NCI-H345 treated with DMSO at 0.1 percent for 48 hours (cell line): Measurements from ENCODE around the gene TBC1D13.
"Not testable (repeated sequence)": the region's sequence is repeated elsewhere in the genome, so short reads cannot be mapped to it uniquely, and the experiment has no call there.

Experiments
- DNase-seq: peaks from one replicate; lab custom pipeline; 2025; ENCODE audit not compliant: unreplicated experiment; lab: John Stamatoyannopoulos, UW

Gene TBC1D13

GRCh38 chr9:128786681-128787601 is at the start of gene TBC1D13:
Gene TBC1D13, plus strand, starts transcription at chr9:128787253. Its CDS starts 101 bp downstream, at chr9:128787354.
- peak; percentile 61 for DNase-seq

- DNase-seq: no peak
These were observed 44.7 kb upstream of the TBC1D13 start for GRCh38 chr9:128742401-128742800.

GRCh38 chr9:128743421-128743820 is 43.6 kb upstream of the TBC1D13 start:
- no peak for DNase-seq

- DNase-seq: no peak
These were observed 39.8 kb upstream of the TBC1D13 start for GRCh38 chr9:128747241-128747640.

GRCh38 chr9:128750926-128751595 is 36.0 kb upstream of the TBC1D13 start:
- no peak for DNase-seq

GRCh38 chr9:128753627-128754026 is 33.4 kb upstream of the TBC1D13 start:
- DNase-seq: no peak

GRCh38 chr9:128757602-128758001 is 29.5 kb upstream of the TBC1D13 start:
- no peak for DNase-seq

- DNase-seq: no peak
These were observed 24.2 kb upstream of the TBC1D13 start for GRCh38 chr9:128762671-128763449.

GRCh38 chr9:128764361-128764760 is 22.7 kb upstream of the TBC1D13 start:
- no peak for DNase-seq

- DNase-seq: no peak
These were observed 21.6 kb upstream of the TBC1D13 start for GRCh38 chr9:128765499-128765898.

- no peak for DNase-seq
These were observed 18.4 kb upstream of the TBC1D13 start for GRCh38 chr9:128768606-128769005.

- DNase-seq: no peak
These were observed 16.6 kb upstream of the TBC1D13 start for GRCh38 chr9:128770286-128771030.

GRCh38 chr9:128771094-128771721 is 15.8 kb upstream of the TBC1D13 start:
- DNase-seq: no peak

GRCh38 chr9:128771745-128772519 is 15.1 kb upstream of the TBC1D13 start, which contains the start of gene ZER1:
Gene ZER1, minus strand, starts transcription at chr9:128771927. Its CDS starts 16,362 bp downstream, at chr9:128755565.
- DNase-seq: peak; percentile 79

GRCh38 chr9:128773049-128773448 is 14.0 kb upstream of the TBC1D13 start:
- no peak for DNase-seq

GRCh38 chr9:128774804-128775203 is 12.2 kb upstream of the TBC1D13 start:
- no peak for DNase-seq

GRCh38 chr9:128780093-128780492 is 7.0 kb upstream of the TBC1D13 start:
- not testable (repeated sequence) for DNase-seq

- DNase-seq: no peak
These were observed 5.6 kb upstream of the TBC1D13 start for GRCh38 chr9:128781187-128782070.
